Muscle layer of colon (tissue), 2 donors: Measurements from ENCODE around the gene CTSD.

ENCODE experiments used
- H3K27ac ChIP-seq: one replicate; pipeline ENCODE4 v1.7.0; 2013; ENCODE audit warnings: low read depth, mild to moderate bottlenecking, low read length, moderate library complexity
- H3K27me3 ChIP-seq, 2 donors: one replicate each; pipeline ENCODE4 v1.7.0; 2013; ENCODE audit warnings: low read length in 2 of 2, mild to moderate bottlenecking in 2 of 2; ENCODE audit not compliant: insufficient read depth in 2 of 2, control insufficient read depth in 1 of 2
- H3K36me3 ChIP-seq: one replicate; pipeline ENCODE4 v1.7.0; 2013; ENCODE audit warnings: mild to moderate bottlenecking, low read length; ENCODE audit not compliant: insufficient read depth
- H3K4me1 ChIP-seq: one replicate; pipeline ENCODE4 v1.7.0; 2013; ENCODE audit warnings: mild to moderate bottlenecking, low read length; ENCODE audit not compliant: insufficient read depth
- H3K4me3 ChIP-seq, 2 donors: one replicate each; pipeline ENCODE4 v1.7.0; 2013; ENCODE audit warnings: low read length in 2 of 2, low read depth in 1 of 2, mild to moderate bottlenecking in 1 of 2, moderate library complexity in 1 of 2
- H3K9ac ChIP-seq: one replicate; pipeline ENCODE4 v1.7.0; 2013; ENCODE audit warnings: low read length
- H3K9me3 ChIP-seq: one replicate; pipeline ENCODE4 v1.7.0; 2013; ENCODE audit warnings: mild to moderate bottlenecking, low read length
- donor health status: abdominal sarcoma.
- donor health status: Adenocarcinoma of cecum.

CTSD gene

GRCh38 chr11:1796413-1797011 is 32.8 kb upstream of the CTSD start:
- Histone ChIP-seq H3K9me3 (no peaks in the 10 kb centered on the region), H3K27ac (no peak overlapping the region), H3K4me1 (no peaks in the 10 kb centered on the region), H3K4me3 (no peak overlapping the region), H3K27me3 (no peaks in the 10 kb centered on the region), H3K9ac (no peak overlapping the region), H3K36me3 (no peaks in the 10 kb centered on the region)

GRCh38 chr11:1793081-1793480 is 29.4 kb upstream of the CTSD start:
- Histone ChIP-seq H3K27me3 (no peaks in the 10 kb centered on the region), H3K4me3 (no peak overlapping the region), H3K9ac (no peak overlapping the region), H3K36me3 (no peaks in the 10 kb centered on the region), H3K9me3 (no peaks in the 10 kb centered on the region), H3K4me1 (no peaks in the 10 kb centered on the region), H3K27ac (no peak overlapping the region)

GRCh38 chr11:1792461-1792860 is 28.7 kb upstream of the CTSD start:
- Histone ChIP-seq H3K36me3 (no peaks in the 10 kb centered on the region), H3K4me3 (no peak overlapping the region), H3K27me3 (no peaks in the 10 kb centered on the region), H3K9me3 (no peaks in the 10 kb centered on the region), H3K4me1 (no peaks in the 10 kb centered on the region), H3K9ac (no peak overlapping the region), H3K27ac (no peak overlapping the region)

- H3K9me3 ChIP-seq: no peaks in the 10 kb centered on the region
- H3K27ac ChIP-seq: no peak overlapping the region
- no peaks in the 10 kb centered on the region for H3K27me3 ChIP-seq
- H3K36me3 ChIP-seq: no peaks in the 10 kb centered on the region
- no peaks in the 10 kb centered on the region for H3K4me1 ChIP-seq
- no peak overlapping the region for H3K4me3 ChIP-seq
- no peak overlapping the region for H3K9ac ChIP-seq
These were observed 28.2 kb upstream of the CTSD start for GRCh38 chr11:1791912-1792311.

GRCh38 chr11:1786466-1786865 is 22.7 kb upstream of the CTSD start:
- Histone ChIP-seq H3K4me1 (no peaks in the 10 kb centered on the region), H3K27ac (no peak overlapping the region), H3K27me3 (no peaks in the 10 kb centered on the region), H3K36me3 (no peaks in the 10 kb centered on the region), H3K9me3 (no peaks in the 10 kb centered on the region), H3K4me3 (no peak overlapping the region), H3K9ac (no peak overlapping the region)

- Histone ChIP-seq H3K4me3 (no peak overlapping the region), H3K9me3 (no peaks in the 10 kb centered on the region), H3K27ac (no peak overlapping the region), H3K36me3 (no peaks in the 10 kb centered on the region), H3K27me3 (no peaks in the 10 kb centered on the region), H3K9ac (no peak overlapping the region), H3K4me1 (no peaks in the 10 kb centered on the region)
These were observed 22.2 kb upstream of the CTSD start for GRCh38 chr11:1785749-1786413.

- Histone ChIP-seq H3K27me3 (no peaks in the 10 kb centered on the region), H3K4me1 (no peaks in the 10 kb centered on the region), H3K4me3 (no peak overlapping the region), H3K9me3 (no peaks in the 10 kb centered on the region), H3K36me3 (no peaks in the 10 kb centered on the region), H3K9ac (no peak overlapping the region), H3K27ac (no peak overlapping the region)
These were observed 21.3 kb upstream of the CTSD start for GRCh38 chr11:1784761-1785650.

- Histone ChIP-seq H3K9ac (no peak overlapping the region), H3K27me3 (no peaks in the 10 kb centered on the region), H3K36me3 (no peaks in the 10 kb centered on the region), H3K4me3 (no peak overlapping the region), H3K27ac (no peak overlapping the region), H3K4me1 (no peaks in the 10 kb centered on the region), H3K9me3 (no peaks in the 10 kb centered on the region)
These were observed 20.2 kb upstream of the CTSD start for GRCh38 chr11:1783725-1784529.

GRCh38 chr11:1782831-1783724 is 19.4 kb upstream of the CTSD start:
- no peaks in the 10 kb centered on the region for H3K9me3 ChIP-seq
- H3K36me3 ChIP-seq: no peaks in the 10 kb centered on the region
- no peak overlapping the region for H3K4me3 ChIP-seq
- no peak overlapping the region for H3K9ac ChIP-seq
- no peaks in the 10 kb centered on the region for H3K27me3 ChIP-seq
- H3K27ac ChIP-seq: no peak overlapping the region
- no peaks in the 10 kb centered on the region for H3K4me1 ChIP-seq

GRCh38 chr11:1782031-1782590 is 18.4 kb upstream of the CTSD start:
- Histone ChIP-seq H3K27me3 (no peaks in the 10 kb centered on the region), H3K9me3 (no peaks in the 10 kb centered on the region), H3K9ac (no peak overlapping the region), H3K36me3 (no peaks in the 10 kb centered on the region), H3K27ac (no peak overlapping the region), H3K4me3 (no peak overlapping the region), H3K4me1 (no peaks in the 10 kb centered on the region)
